K562 (cell line): ENCODE data around the gene CLEC3A. TPM values are rescaled to one million over a fixed set of nuclear protein-coding genes. Genes with fewer than 3 reads are reported as not detected.

Source experiments
- ATAC-seq: fragments of 200-7000 bp; cut with Tn5 transposase; 3 replicates; pipeline ENCODE4 v1.9.1; 2020; ENCODE audit warnings: moderate library complexity
- BruUV-seq: library from RNA; stranded (reverse); fragments of 400-500 nt; replicated peaks from 2 replicates; lab custom pipeline; 2021; lab: Mats Ljungman, UMichigan
- CTCF ChIA-PET: fragments of 300-600 bp; formaldehyde crosslinking; extraction: SDS; loops from one replicate; lab custom pipeline; 2021; ENCODE audit warnings: low intra/inter-chr PET ratio; lab: Yijun Ruan, JAX
- POLR2A ChIA-PET: fragments of 300-600, 350-650 bp; sonication (Branson Sonifier 250); formaldehyde crosslinking; extraction: SDS; loops from one replicate; lab custom pipeline; 2021; ENCODE audit warnings: antibody characterized with exemption, inconsistent platforms; lab: Yijun Ruan, JAX
- DNase-seq, 4 experiments: peaks; one replicate each; pipeline versions ENCODE4 v3.0.0 to v3.0.0-alpha.2; 2011 to 2018; ENCODE audit warnings: low spot score in 3 of 4, mixed read lengths in 3 of 4; ENCODE audit errors: extremely low read depth in 1 of 4
- FAIRE-seq: peaks from 2 replicates; lab custom pipeline; 2011; peaks lifted over from hg19 to GRCh38; lab: Jason Lieb, UNC
- H2AFZ ChIP-seq: 2 replicates; pipeline ENCODE4 v1.6.0; 2011; ENCODE audit warnings: low read depth, low read length, control low read depth, inconsistent platforms
- H3K27ac ChIP-seq: fragments of 200-600 bp; 3 replicates; pipeline ENCODE4 v1.8.0; 2011; ENCODE audit warnings: low read depth, mild to moderate bottlenecking, control low read depth, inconsistent platforms, low read length, moderate library complexity, mixed read lengths; ENCODE audit errors: extremely low read depth
- H3K27me3 ChIP-seq, 2 experiments: fragments of 300-600 bp in 1 of 2; 2 replicates in 1 of 2; 3 replicates in 1 of 2; pipeline versions ENCODE4 v1.6.0 to v1.8.0; 2011; ENCODE audit warnings: inconsistent platforms in 2 of 2, low read length in 2 of 2, mild to moderate bottlenecking in 1 of 2, mixed read lengths in 1 of 2, moderate library complexity in 1 of 2; ENCODE audit not compliant: control insufficient read depth in 2 of 2, insufficient read depth in 2 of 2
- H3K36me3 ChIP-seq: fragments of 300-600 bp; 3 replicates; pipeline ENCODE4 v1.8.0; 2011; ENCODE audit warnings: mild to moderate bottlenecking, low read length, inconsistent platforms; ENCODE audit not compliant: control insufficient read depth, insufficient read depth
- H3K4me1 ChIP-seq, 2 experiments: fragments of 200-600 bp in 1 of 2; replicated peaks in 1 of 2; 2 replicates in 1 of 2; 3 replicates in 1 of 2; pipeline versions ENCODE4 v1.5.1 to v1.8.0; 2011; ENCODE audit warnings: inconsistent platforms in 2 of 2, low read length in 2 of 2, mild to moderate bottlenecking in 1 of 2, mixed read lengths in 1 of 2, moderate library complexity in 1 of 2; ENCODE audit not compliant: control insufficient read depth in 2 of 2, insufficient read depth in 2 of 2
- H3K4me2 ChIP-seq: 2 replicates; pipeline ENCODE4 v1.6.1; 2011; ENCODE audit warnings: low read length, control low read depth, inconsistent platforms, mixed read lengths; ENCODE audit not compliant: insufficient read depth
- H3K4me3 ChIP-seq: fragments of 200-600 bp; sonication (generic), shearing (Covaris generic); 2 replicates; pipeline ENCODE4 v1.5.1; 2016; ENCODE audit warnings: control low read depth, inconsistent platforms
- H3K79me2 ChIP-seq: fragments of 200-600 bp; 3 replicates; pipeline ENCODE4 v1.8.0; 2011; ENCODE audit warnings: low read length, inconsistent platforms; ENCODE audit not compliant: control insufficient read depth, insufficient read depth
- H3K9ac ChIP-seq, 2 experiments: 2 replicates each; pipeline versions ENCODE4 v1.6.0 to v1.6.1; 2011; ENCODE audit warnings: low read depth in 2 of 2, low read length in 2 of 2, control low read depth in 1 of 2, inconsistent platforms in 1 of 2, mild to moderate bottlenecking in 1 of 2, mixed read lengths in 1 of 2; ENCODE audit not compliant: insufficient read depth in 1 of 2
- H3K9me1 ChIP-seq: one replicate; pipeline ENCODE4 v1.6.0; 2011; ENCODE audit warnings: inconsistent platforms, mild to moderate bottlenecking, low read length, moderate library complexity; ENCODE audit not compliant: control insufficient read depth, insufficient read depth
- H3K9me3 ChIP-seq: replicated peaks from 2 replicates; pipeline ENCODE4 v1.5.1; 2011; ENCODE audit warnings: low read depth, low read length, inconsistent platforms; ENCODE audit not compliant: control insufficient read depth, insufficient read depth
- H4K20me1 ChIP-seq: replicated peaks from 2 replicates; pipeline ENCODE4 v1.6.1; 2011; ENCODE audit warnings: low read length, inconsistent platforms, mixed read lengths; ENCODE audit not compliant: control insufficient read depth, insufficient read depth
- BCL6 ChIP-seq: fragments of 250-450 bp; sonication (Bioruptor Pico); IDR thresholded peaks from 2 replicates; pipeline ENCODE4 v1.4.0; 2020
- LCOR ChIP-seq: sonication (generic); formaldehyde crosslinking; IDR thresholded peaks from 2 replicates; pipeline ENCODE4 v1.8.0; 2022; ENCODE audit warnings: mild to moderate bottlenecking, missing genetic modification reagents
- MBD2 ChIP-seq: sonication (generic); IDR thresholded peaks from 2 replicates; pipeline ENCODE4 v1.6.1; 2016; ENCODE audit warnings: low read depth, borderline replicate concordance
- TEAD2 ChIP-seq: fragments of 450-650 bp; IDR thresholded peaks from 2 replicates; pipeline ENCODE4 v1.6.1; 2016; ENCODE audit warnings: missing genetic modification characterization, control low read depth, missing compliant biosample characterization
- ZFP30 ChIP-seq: fragments of 250-450 bp; sonication (Bioruptor Pico); IDR thresholded peaks from 2 replicates; pipeline ENCODE4 v1.8.0; 2022; ENCODE audit warnings: moderate library complexity, mild to moderate bottlenecking, inconsistent platforms, borderline replicate concordance
- ZNF239 ChIP-seq: fragments of 250-450 bp; sonication (Bioruptor Pico); IDR thresholded peaks from 2 replicates; pipeline ENCODE4 v1.4.0; 2020; ENCODE audit warnings: mild to moderate bottlenecking
- WGBS: fragments of 100-300 bp; shearing (Covaris generic); methylation state at CpG from one replicate; pipeline ENCODE4 v1.1.6; 2016; ENCODE audit warnings: low coverage, mixed read lengths; ENCODE audit not compliant: insufficient coverage; ENCODE audit errors: missing lambda C conversion rate; 5-methylcytosine and 5-hydroxymethylcytosine counted together
- in situ Hi-C: fragments of 300-500 bp; cut with MboI; formaldehyde crosslinking; loops from 4 replicates; pipeline ENCODE4 v1.15.0; 2018; ENCODE audit warnings: inconsistent platforms, mixed read lengths
- intact Hi-C: fragments of 100-400 bp; cut with micrococcal nuclease; formaldehyde crosslinking; loops from 2 replicates; pipeline ENCODE4 v1.14.2; 2022
- polyA plus RNA-seq, 8 experiments: library from polyadenylated mRNA; depleted of rRNA in 4 of 8; stranded (reverse) in 5 of 8; unstranded in 3 of 8; fragments of >200 nt; fragmentation: Nextera tagmentation in 2 of 8; fragmentation: Illumina TruSeq in 1 of 8; extraction: Ambion mirVana in 2 of 8; extraction: Trizol in 1 of 8; gene quantifications; 2 replicates each; pipeline versions ENCODE4 v1.2.1 to v1.2.3, GENCODE V29; 2011 to 2014; ENCODE audit warnings: inconsistent platforms in 1 of 8, missing spikeins in 1 of 8
- total RNA-seq, 7 experiments: library from RNA; depleted of rRNA in 6 of 7; stranded (reverse); fragments of >200 nt in 6 of 7; fragmentation: Illumina TruSeq in 2 of 7; extraction: Trizol in 2 of 7; gene quantifications; 2 replicates each; pipeline versions ENCODE4 v1.2.1 to v1.2.3, GENCODE V29; 2011 to 2021; ENCODE audit warnings: low replicate concordance in 1 of 7

Gene CLEC3A
- total and polyA plus RNA-seq, 9 of the 15 experiments (the other 6 are each of a cell fraction or from before 2014, with no cell fraction given), result not detected

DNA sequence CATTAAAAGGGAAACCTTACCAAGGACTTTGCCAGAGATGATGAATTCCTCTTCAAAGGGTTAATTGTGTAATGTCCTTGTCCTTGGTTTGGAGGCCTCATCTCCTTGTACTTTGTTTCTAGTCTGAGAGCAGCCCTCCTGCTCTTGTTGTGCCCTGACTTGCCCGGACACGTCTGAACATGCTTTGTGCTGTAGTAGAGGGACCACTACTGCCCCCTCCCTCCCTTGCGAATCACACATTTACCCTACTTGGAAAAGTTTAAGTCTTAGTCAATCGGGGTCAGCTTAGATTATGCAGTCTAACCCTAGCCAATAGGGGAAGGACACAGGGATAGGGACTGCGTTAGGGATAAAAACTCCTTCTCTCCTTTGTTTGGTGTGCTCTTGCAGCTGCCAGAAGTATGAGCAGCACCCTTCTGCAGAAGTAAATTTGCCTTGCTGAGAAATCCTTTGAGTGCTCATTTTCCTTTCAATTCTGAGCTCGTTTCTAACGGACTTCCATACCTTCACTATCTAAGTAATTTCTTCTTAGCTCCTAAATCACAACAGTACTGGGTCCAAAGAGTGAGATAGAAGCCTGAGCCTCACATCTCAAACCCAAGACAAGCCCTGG lies 26.4 kb upstream of the CLEC3A start:
- POLR2A ChIA-PET, result no interaction called here
- TF ChIP-seq ZNF239 (CRISPR knock-in tag), result no peak
- TF ChIP-seq LCOR (CRISPR knock-in tag), result no peak
- TF ChIP-seq ZFP30 (CRISPR knock-in tag), result no peak
- no peak for TF ChIP-seq TEAD2 (tag)
- TF ChIP-seq BCL6 (CRISPR knock-in tag), result no peak
- no peak for TF ChIP-seq MBD2
- Histone ChIP-seq H3K79me2 (no peaks in the 10 kb centered on the region), H4K20me1 (no peaks in the 10 kb centered on the region), H3K9ac (no peak overlapping the region), H3K4me1 (no peaks in the 10 kb centered on the region), H3K27ac (no peak overlapping the region), H3K4me2 (no peak overlapping the region), H3K27me3 (no peaks in the 10 kb centered on the region; a peak in 1 of 5 replicates), H3K9me1 (no peaks in the 10 kb centered on the region), H2AFZ (no peak overlapping the region), H3K9me3 (no peaks in the 10 kb centered on the region), H3K4me3 (no peak overlapping the region), H3K36me3 (no peaks in the 10 kb centered on the region)
- intact Hi-C loops, result no loop called here
- FAIRE-seq, result no peak
- in situ Hi-C loops, result no loop called here
- no peak for ATAC-seq
- CTCF ChIA-PET, result no interaction called here
- DNase-seq, result no peak
- 0% methylated on average over 5 of the region's 7 CpGs for WGBS
- no TSS peak for BruUV-seq
